HepG2 (cell line): ENCODE measurements around the gene CD207. TPM values are rescaled to one million over a fixed set of nuclear protein-coding genes. Genes with fewer than 3 reads are reported as not detected.
A peak's percentile ranks its signal among the peaks of the same experiment; 100 is the strongest.

Source experiments
- ATF3 ChIP-seq: sonication (generic); formaldehyde crosslinking; IDR thresholded peaks from 2 replicates; pipeline ENCODE4 v1.4.0; 2020; ENCODE audit warnings: missing genetic modification reagents
- CSRNP1 ChIP-seq: sonication (generic); formaldehyde crosslinking; IDR thresholded peaks from 2 replicates; pipeline ENCODE4 v1.8.1; 2023; ENCODE audit warnings: mild to moderate bottlenecking, missing genetic modification reagents
- FOXO1 ChIP-seq: sonication (generic); formaldehyde crosslinking; IDR thresholded peaks from 2 replicates; pipeline ENCODE4 v1.4.0; 2020; ENCODE audit warnings: missing genetic modification reagents
- HOXA5 ChIP-seq: sonication (generic); formaldehyde crosslinking; IDR thresholded peaks from 2 replicates; pipeline ENCODE4 v1.4.0; 2020; ENCODE audit warnings: missing genetic modification reagents
- HOXD1 ChIP-seq: sonication (generic); formaldehyde crosslinking; IDR thresholded peaks from 2 replicates; pipeline ENCODE4 v1.5.0; 2020; ENCODE audit warnings: missing genetic modification reagents
- MLLT10 ChIP-seq: sonication (generic); formaldehyde crosslinking; IDR thresholded peaks from 2 replicates; pipeline ENCODE4 v1.4.0; 2020; ENCODE audit warnings: missing genetic modification reagents
- MXI1 ChIP-seq: IDR thresholded peaks from 3 replicates; pipeline ENCODE4 v1.6.1; 2012; ENCODE audit warnings: low read depth, low read length, inconsistent platforms, borderline replicate concordance
- RERE ChIP-seq: IDR thresholded peaks from 2 replicates; pipeline ENCODE4 v1.6.1; 2016; ENCODE audit warnings: low read depth, missing genetic modification reagents, missing compliant biosample characterization
- REXO4 ChIP-seq: sonication (generic); formaldehyde crosslinking; IDR thresholded peaks from 2 replicates; pipeline ENCODE4 v1.8.0; 2022; ENCODE audit warnings: missing genetic modification reagents, mild to moderate bottlenecking, borderline replicate concordance
- SMARCE1 ChIP-seq: fragments of 450-650 bp; IDR thresholded peaks from 2 replicates; pipeline ENCODE4 v1.6.1; 2017; ENCODE audit warnings: borderline replicate concordance
- TGIF2 ChIP-seq: IDR thresholded peaks from 2 replicates; pipeline ENCODE4 v1.6.1; 2016; ENCODE audit warnings: control low read depth, missing compliant biosample characterization
- ZBTB7B ChIP-seq: sonication (generic); formaldehyde crosslinking; IDR thresholded peaks from 2 replicates; pipeline ENCODE4 v1.4.0; 2020; ENCODE audit warnings: missing genetic modification reagents
- ZFP1 ChIP-seq: IDR thresholded peaks from 2 replicates; pipeline ENCODE4 v1.6.1; 2016
- ZFP41 ChIP-seq: sonication (generic); formaldehyde crosslinking; IDR thresholded peaks from 2 replicates; pipeline ENCODE4 v1.4.0; 2020; ENCODE audit warnings: mild to moderate bottlenecking, missing genetic modification reagents, borderline replicate concordance
- ZNF274 ChIP-seq: sonication (generic); formaldehyde crosslinking; IDR thresholded peaks from 2 replicates; pipeline ENCODE4 v1.5.1; 2020; ENCODE audit warnings: mild to moderate bottlenecking, missing genetic modification reagents
- ZNF343 ChIP-seq: sonication (generic); formaldehyde crosslinking; IDR thresholded peaks from 2 replicates; pipeline ENCODE4 v1.4.0; 2020; ENCODE audit warnings: mild to moderate bottlenecking, missing genetic modification reagents
- ZNF510 ChIP-seq: sonication (generic); formaldehyde crosslinking; IDR thresholded peaks from 2 replicates; pipeline ENCODE4 v1.4.0; 2020; ENCODE audit warnings: low read depth, mild to moderate bottlenecking, missing genetic modification reagents
- ZNF816 ChIP-seq: sonication (generic); formaldehyde crosslinking; IDR thresholded peaks from 2 replicates; pipeline ENCODE4 v1.8.0; 2022; ENCODE audit warnings: missing genetic modification reagents, mild to moderate bottlenecking, borderline replicate concordance
- polyA plus RNA-seq, 8 experiments: library from polyadenylated mRNA; depleted of rRNA in 3 of 8; stranded (reverse) in 7 of 8; unstranded in 1 of 8; fragments of >200 nt; fragmentation: Illumina TruSeq in 4 of 8; extraction: Trizol in 4 of 8; gene quantifications; 2 replicates each; pipeline versions ENCODE4 v1.2.1 to v1.2.3, GENCODE V29; 2011 to 2016; ENCODE audit warnings: low read depth in 4 of 8, missing spikeins in 1 of 8, mixed read lengths in 1 of 8; ENCODE audit not compliant: insufficient read depth in 1 of 8
- total RNA-seq, 5 experiments: library from RNA; depleted of rRNA; stranded (reverse); fragments of >200 nt; fragmentation: Illumina TruSeq; extraction: Trizol; gene quantifications; 2 replicates each; pipeline ENCODE4 v1.2.3, GENCODE V29; 2016; ENCODE audit warnings: low read depth in 1 of 5

The CD207 gene
- total and polyA plus RNA-seq, 2 of the 13 experiments (the other 11 are each of a cell fraction or from before 2014, with no cell fraction given), result 0.09 to 0.15 TPM

GRCh38 chr2:70807102-70807827, 28.4 kb downstream of the CD207 start (continued):
- TF ChIP-seq CSRNP1, result no peak
- TF ChIP-seq REXO4 (CRISPR knock-in tag), result no peak
- no peak for TF ChIP-seq ATF3 (CRISPR knock-in tag)
- no peak for TF ChIP-seq ZFP41
- TF ChIP-seq MXI1, result no peak; the same call in 2 of the 3 replicates
- TF ChIP-seq HOXD1 (CRISPR knock-in tag), result peak; percentile 95
- peak; percentile 97 for TF ChIP-seq FOXO1 (CRISPR knock-in tag)
- no peak; the same call in 1 of the 2 replicates for TF ChIP-seq ZNF343 (CRISPR knock-in tag)
- peak; percentile 95 for TF ChIP-seq RERE (CRISPR knock-in tag)
- peak; percentile 75; the same call in 1 of the 2 replicates for TF ChIP-seq ZFP1 (CRISPR knock-in tag)
- TF ChIP-seq ZNF274 (CRISPR knock-in tag), result no peak
- TF ChIP-seq TGIF2 (CRISPR knock-in tag), result peak; percentile 87
- TF ChIP-seq ZNF816, result no peak
- peak; percentile 81; the same call in 1 of the 2 replicates for TF ChIP-seq ZBTB7B (CRISPR knock-in tag)
- TF ChIP-seq MLLT10 (CRISPR knock-in tag), result no peak
- TF ChIP-seq ZNF510, result 0 out of 2 replicates have a peak, but pooled peaks have one; percentile 41
- peak; percentile 87 for TF ChIP-seq HOXA5 (CRISPR knock-in tag)
- TF ChIP-seq SMARCE1, result no peak
